GM15510 (cell line): Measurements from ENCODE around the gene ACOX3.

Experiments
- POLR2A ChIP-seq: IDR thresholded peaks from 3 replicates; pipeline ENCODE4 v1.6.1; 2011; ENCODE audit warnings: borderline replicate concordance; ENCODE audit not compliant: insufficient read length; ENCODE audit errors: extremely low read depth

The ACOX3 gene

GRCh38 chr4:8343967-8344331 lies 96.6 kb downstream of the ACOX3 start:
- no peak for TF ChIP-seq POLR2A

- TF ChIP-seq POLR2A, result no peak
Measured at GRCh38 chr4:8343262-8343966, 97.1 kb downstream of the ACOX3 start.

GRCh38 chr4:8342651-8343261 lies 97.8 kb downstream of the ACOX3 start:
- no peak for TF ChIP-seq POLR2A

GRCh38 chr4:8341691-8342090 lies 98.8 kb downstream of the ACOX3 start:
- TF ChIP-seq POLR2A, result no peak

- TF ChIP-seq POLR2A, result no peak
Measured at GRCh38 chr4:8340781-8341241, 99.7 kb downstream of the ACOX3 start.

- no peak for TF ChIP-seq POLR2A
Measured at GRCh38 chr4:8338351-8338961, 102.1 kb downstream of the ACOX3 start.

GRCh38 chr4:8336412-8337075 lies 104.0 kb downstream of the ACOX3 start:
- TF ChIP-seq POLR2A, result no peak

- TF ChIP-seq POLR2A, result no peak
Measured at GRCh38 chr4:8335848-8336247, 104.7 kb downstream of the ACOX3 start.

GRCh38 chr4:8334786-8335460 lies 105.6 kb downstream of the ACOX3 start:
- TF ChIP-seq POLR2A, result no peak

- TF ChIP-seq POLR2A, result no peak
Measured at GRCh38 chr4:8333726-8334460, 106.6 kb downstream of the ACOX3 start.

GRCh38 chr4:8332891-8333331 lies 107.6 kb downstream of the ACOX3 start:
- no peak for TF ChIP-seq POLR2A

- TF ChIP-seq POLR2A, result no peak
Measured at GRCh38 chr4:8332038-8332857, 108.3 kb downstream of the ACOX3 start.

GRCh38 chr4:8331575-8331955 lies 109.0 kb downstream of the ACOX3 start:
- TF ChIP-seq POLR2A, result no peak
